HG02870 (cell line): ENCODE data around the gene MICU1.
A peak's percentile ranks its signal among the peaks of the same experiment; 100 is the strongest.
"Not testable (repeated sequence)": the region's sequence is repeated elsewhere in the genome, so short reads cannot be mapped to it uniquely, and the experiment has no call there.

Experiments used
- ATAC-seq: cut with Tn5 transposase; IDR thresholded peaks from one replicate; pipeline ENCODE4 v1.9.1; 2021; ENCODE audit warnings: mild to moderate bottlenecking, moderate library complexity; ENCODE audit not compliant: unreplicated experiment

MICU1 gene

DNA sequence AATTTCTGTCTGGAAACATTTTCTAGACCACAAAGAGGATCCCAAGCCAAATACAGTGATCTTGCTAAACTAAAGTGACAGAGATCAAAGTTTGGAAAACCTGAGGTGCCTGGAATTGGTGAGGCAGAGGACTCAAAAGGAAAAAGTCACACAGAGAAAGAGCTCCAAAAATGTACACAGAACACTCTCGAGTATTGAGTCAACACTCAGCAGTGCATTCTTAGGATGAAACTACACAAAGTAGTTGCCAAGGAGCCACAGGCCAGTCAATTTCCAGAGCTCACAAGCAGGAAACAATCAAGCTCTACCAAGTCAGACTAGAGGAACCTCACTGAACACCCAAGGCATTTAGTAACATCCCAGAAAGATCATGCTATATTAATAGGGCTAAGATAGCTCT lies 61.3 kb downstream of the MICU1 start:
- ATAC-seq, result no peak

DNA sequence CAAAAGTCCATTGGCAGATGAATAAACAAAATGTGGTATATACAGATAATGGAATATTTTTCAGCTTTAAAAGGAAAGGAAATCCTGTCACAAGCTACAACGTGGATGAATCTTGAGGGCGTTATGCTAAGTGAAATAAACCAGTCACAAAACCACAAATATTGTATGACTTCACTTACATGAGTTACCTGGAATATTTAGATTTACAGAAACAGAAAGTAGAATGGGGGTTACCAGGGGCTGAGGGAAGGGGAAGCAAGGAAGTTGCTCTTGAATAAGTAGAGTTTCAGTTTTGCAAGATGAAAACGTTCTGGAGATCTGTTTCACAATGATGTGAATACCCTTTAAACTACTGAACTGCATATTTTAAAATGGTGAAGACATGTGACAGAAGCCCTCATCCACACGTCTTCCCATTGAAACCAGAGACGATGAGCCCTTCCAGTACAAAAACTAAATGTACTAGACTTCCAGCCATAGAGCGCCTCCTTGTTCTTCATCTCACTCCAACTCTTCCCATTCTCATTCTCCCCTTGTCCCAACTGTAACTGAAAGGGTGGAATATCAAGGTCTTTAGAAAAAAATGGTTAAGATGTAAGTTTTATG lies 62.4 kb downstream of the MICU1 start:
- peak; percentile 66 for ATAC-seq

- no peak for ATAC-seq
Observed at GRCh38 chr10:72561745-72562166, 64.1 kb downstream of the MICU1 start.

DNA sequence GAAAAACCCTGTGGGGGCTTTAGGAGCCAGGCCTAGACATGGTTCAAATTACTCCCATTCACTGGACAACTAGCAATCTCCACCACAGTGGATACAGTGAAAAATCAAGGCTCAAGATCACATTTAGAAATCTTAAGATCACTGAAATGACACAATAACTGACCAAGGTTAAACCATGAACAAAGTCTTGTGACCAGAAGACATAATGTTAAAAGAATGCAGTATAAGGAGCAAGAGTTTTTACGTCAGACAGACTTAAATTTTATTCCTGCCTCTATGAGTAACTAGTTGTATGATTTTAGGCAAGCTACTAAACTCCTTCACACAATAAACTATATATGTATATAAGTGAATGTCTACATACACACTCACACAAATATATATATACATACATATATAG lies 68.5 kb downstream of the MICU1 start:
- no peak for ATAC-seq

DNA sequence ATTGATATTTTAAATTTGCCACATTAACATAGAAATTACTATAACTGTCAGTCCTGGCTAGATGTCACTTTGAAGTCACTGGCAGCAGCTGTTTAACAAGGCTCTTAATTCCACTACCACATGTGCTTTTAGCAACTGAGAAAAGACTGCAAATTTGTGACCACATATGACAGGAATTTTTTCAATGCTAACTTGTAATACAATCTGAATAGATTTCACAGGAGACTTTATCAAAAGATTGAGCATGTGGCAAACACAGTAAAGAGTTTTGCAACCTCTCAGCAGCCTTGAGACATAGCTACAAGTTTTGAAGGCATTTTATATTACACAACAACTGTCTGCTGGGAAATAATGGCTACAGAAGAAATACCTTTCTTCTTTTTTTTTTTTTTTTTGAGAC lies 73.0 kb downstream of the MICU1 start:
- ATAC-seq, result no peak

DNA sequence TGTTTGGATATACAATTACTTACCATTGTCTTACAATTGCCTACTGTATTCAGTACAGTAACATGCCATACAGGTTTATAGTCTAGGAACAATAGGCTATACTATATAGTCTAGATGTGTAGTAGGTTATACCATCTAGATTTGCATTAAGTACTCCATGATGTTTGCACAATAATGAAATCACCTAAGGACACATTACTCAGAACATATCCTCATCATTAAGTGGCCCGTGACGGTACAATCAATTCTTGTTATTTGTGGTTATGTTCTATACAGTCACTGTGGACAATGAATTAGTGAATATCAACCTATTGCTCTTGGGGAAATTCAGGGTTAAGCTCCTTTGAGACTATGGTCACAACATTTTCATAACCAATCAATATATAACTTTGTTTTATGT lies 75.6 kb downstream of the MICU1 start:
- ATAC-seq, result no peak

DNA sequence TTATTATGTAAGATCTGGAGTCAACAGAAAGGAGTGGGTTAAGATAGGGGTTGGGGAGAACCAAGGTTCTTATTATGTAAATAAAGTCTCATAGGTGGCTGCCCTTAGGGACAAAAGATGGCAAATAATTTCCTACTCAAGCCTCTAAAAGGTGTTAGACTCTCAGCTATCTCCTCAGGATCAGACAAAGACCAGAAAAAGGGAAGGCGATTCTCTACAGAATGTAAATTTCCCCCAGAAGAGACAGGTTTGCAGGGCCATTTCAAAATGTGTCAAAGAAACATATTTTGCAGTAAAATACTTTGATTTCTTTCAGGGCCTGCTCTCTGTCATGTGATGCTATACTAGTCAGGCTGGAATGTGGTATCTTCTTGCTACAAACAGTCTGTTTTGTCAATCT lies 80.3 kb downstream of the MICU1 start:
- ATAC-seq, result no peak

DNA sequence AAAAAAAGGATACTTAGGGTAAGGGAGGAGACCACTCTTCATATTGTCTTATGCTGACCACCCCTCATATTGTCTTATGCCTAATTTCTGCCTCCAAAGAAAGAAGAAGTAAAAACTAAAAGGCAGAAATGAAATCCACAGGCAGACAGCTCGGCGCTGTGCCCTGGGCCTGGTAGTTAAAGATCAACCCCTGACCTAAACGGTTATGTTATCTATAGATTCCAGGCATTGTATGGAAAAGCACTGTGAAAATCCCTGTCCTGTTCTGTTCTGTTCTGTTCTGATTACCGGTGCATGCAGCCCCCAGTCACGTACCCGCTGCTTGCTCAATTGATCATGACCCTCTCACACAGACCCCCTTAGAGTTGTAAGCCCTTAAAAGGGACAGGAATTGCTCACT lies 82.0 kb downstream of the MICU1 start:
- ATAC-seq, result not testable (repeated sequence)

DNA sequence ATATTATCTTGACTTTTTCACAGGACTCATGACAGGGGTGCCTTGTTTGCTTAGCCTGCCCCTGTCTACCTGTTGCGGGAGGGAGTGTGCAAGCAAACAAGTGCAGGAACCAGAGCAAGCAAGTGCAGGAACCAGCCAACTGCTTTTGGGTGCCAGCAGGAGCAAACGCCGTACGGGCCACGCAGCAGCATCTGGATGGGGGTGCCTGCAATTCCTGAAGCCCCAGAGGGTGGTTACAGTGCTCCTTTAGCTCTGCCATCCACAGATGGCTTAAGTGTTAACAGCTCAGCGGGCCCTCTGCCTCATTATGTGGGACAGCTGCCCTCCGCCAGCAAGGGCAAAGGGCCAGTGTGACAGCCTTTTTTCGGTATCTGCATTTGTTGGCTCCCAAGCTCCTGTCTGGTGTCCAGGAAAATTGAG lies 83.5 kb downstream of the MICU1 start:
- ATAC-seq, result no peak

- ATAC-seq, result no peak
Observed at GRCh38 chr10:72541337-72541736, 84.5 kb downstream of the MICU1 start.

- no peak for ATAC-seq
Observed at GRCh38 chr10:72540193-72540807, 85.6 kb downstream of the MICU1 start.

- ATAC-seq, result no peak
Observed at GRCh38 chr10:72539137-72539536, 86.7 kb downstream of the MICU1 start.

DNA sequence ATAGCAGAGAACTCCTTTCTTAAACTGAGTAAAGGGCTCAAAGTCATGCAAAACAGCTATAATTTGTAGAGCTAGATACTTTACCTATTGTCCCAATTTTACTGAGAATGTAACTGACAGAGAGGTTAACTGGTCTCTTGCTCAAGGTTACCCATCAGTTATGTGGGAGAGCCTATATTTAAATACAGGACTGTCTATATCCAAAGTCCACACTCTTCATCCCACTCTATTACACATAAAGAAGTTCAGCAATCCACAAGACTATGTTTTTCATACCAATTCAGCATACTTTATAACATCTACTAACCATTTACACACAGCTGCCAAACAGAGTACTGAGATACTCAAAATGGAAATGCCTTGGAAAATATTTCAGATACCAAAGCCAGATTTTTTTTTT lies 100.2 kb downstream of the MICU1 start:
- ATAC-seq, result no peak

DNA sequence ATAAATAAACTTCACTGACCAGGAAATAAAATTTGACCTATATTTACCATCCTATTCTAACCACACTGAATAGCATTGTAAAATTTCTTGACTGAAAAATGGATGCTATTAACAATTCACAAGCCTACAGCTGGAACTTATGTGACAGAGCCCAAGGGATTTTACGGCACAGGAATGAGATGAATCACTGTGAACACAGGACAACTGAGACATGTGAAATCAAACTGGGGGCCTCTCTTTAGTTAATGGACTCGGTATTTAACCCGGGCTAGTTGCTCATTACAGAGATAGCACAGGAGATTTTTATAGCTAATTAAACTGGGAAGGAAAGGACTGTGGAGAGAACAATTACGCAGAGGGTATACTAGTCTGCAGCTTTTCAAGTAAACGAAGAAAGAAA lies 100.6 kb downstream of the MICU1 start:
- ATAC-seq, result no peak

- ATAC-seq, result no peak
Observed at GRCh38 chr10:72524489-72524888, 101.4 kb downstream of the MICU1 start.

- ATAC-seq, result no peak
Observed at GRCh38 chr10:72523932-72524396, 101.9 kb downstream of the MICU1 start.

DNA sequence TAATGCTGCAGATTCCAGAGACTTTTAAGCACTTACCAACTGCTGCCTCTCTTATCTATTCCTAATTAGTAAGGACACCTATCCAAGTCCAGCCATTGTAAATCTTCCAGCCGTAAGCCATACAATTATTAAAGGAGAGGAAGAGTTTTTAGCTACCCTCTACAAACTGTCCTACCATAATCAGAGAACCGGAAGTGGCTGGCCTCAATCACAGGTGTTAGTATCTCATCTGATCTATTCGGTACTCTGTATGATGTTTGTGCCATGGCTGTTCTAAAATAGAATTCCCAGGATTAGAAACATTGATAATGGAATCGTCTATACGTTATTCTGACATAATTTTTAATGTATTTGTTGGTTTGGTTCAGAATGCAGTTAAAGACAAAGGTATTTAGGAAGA lies 102.8 kb downstream of the MICU1 start:
- no peak for ATAC-seq

- no peak for ATAC-seq
Observed at GRCh38 chr10:72517244-72517643, 108.6 kb downstream of the MICU1 start.

GRCh38 chr10:72515455-72515854 lies 110.4 kb downstream of the MICU1 start:
- no peak for ATAC-seq

- ATAC-seq, result no peak
Observed at GRCh38 chr10:72513910-72514309, 112.0 kb downstream of the MICU1 start.

DNA sequence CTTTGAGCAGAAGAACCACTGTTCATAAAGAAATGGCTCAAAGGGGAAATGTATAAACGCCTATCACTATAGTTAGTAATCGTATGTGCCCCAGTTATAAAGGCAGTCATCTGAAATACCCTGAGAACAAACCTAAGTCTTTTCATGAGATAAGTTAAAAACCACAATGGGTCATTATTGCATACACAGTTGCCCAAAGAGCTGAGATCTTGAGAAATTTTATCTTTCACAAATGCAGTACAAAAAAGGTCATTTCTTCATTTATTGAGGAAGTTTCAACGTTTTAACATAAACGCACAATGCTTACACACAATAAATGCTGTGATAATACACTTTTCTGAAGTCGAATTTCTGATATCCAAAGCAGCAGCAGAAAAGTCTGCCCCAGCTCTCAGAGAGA lies 114.4 kb downstream of the MICU1 start:
- no peak for ATAC-seq

DNA sequence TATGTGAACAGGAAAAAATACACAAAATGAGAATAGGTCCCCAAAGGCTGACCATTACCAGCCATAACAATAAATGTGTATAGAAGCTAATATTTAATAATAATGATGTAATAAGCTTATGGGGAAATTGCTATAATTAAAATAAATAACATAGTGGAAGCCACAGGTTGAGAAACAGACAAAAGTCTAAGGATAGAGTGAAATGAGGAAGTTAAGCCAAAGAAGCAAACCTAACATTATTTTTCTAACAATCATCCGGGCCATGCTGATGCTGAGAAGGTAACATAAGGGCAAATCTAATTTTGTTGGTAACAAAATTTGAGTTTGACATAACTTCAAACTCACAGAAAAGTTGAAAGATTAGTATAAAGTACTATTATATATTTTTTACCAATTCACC lies 115.9 kb downstream of the MICU1 start:
- no peak for ATAC-seq
